ENCODE results near the gene IL1R2. TPM values are rescaled to one million over a fixed set of nuclear protein-coding genes. Genes with fewer than 3 reads are reported as not detected.

The IL1R2 gene
- polyA plus RNA-seq, 1 donor (not counting 4 experiments of a cell fraction or from before 2014, with no cell fraction given): 57.3 TPM

DNA sequence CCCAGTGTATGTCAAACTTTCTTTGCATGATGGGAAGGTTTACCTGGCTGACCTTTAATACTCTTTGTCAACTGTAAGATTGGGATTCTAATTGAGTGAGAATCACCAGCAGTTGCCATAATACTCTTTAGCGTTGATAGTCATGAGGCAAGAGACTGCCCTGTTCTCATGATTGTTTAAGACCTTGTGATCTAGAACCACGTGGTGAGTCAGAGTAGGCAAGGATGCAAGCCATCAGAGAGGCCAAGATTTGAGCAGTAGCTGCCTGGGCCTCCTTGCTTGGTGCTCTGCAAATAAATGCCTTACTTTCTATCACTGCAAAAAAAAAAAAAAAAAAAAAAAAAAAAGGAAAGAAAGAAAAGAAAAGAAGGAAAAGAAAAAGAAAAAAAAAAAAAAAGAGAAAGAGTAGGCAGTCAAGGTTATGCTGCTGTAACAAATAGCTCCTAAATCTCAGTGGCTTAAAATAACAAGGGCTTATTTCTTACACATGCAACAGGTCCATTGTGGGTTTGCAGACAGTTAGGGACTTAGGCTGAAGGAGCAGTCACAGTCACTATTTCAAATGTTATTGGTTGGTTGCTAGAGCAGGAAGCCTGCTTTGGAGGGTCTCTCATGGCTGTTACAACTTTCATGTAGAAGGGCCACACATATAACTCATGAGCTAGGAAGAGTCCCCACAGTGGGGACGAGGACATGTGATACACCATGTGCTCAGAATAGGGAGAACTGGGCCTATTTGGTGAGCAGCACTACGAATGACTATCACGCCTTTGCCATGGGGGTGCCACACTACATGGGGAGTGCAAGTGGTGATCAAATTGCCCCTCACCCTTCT is 21.7 kb downstream of the IL1R2 start:
- DNase-seq (ENCODE audit: low read depth, low spot score): no peak
- Histone ChIP-seq H3K79me2 (ENCODE audit: control insufficient read depth, insufficient read depth, low read length) (no peaks in the 10 kb centered on the region), H3K4me1 (ENCODE audit: control insufficient read depth, extremely low read depth, insufficient read depth, low read length) (peaks cover 12% of the 10 kb centered on the region), H3K9me3 (ENCODE audit: control insufficient read depth, low read depth, low read length) (peaks cover 3% of the 10 kb centered on the region), H3K4me3 (ENCODE audit: control insufficient read depth in 2 of 3, extremely low read depth in 1 of 3, insufficient read depth in 2 of 3, low read depth in 1 of 3, low read length in 3 of 3) (no peak overlapping the region), H3K27ac (ENCODE audit: control insufficient read depth, insufficient read depth, low read length) (no peak overlapping the region), H3K9ac (ENCODE audit: control insufficient read depth, extremely low read depth, insufficient read depth, low read length) (no peak overlapping the region), H3K4me2 (ENCODE audit: control insufficient read depth, extremely low read depth, insufficient read depth, low read depth, low read length) (no peak overlapping the region), H3K36me3 (ENCODE audit: control insufficient read depth in 2 of 2, extremely low read depth in 1 of 2, insufficient read depth in 2 of 2, low read length in 2 of 2) (no peaks in the 10 kb centered on the region), H4K20me1 (ENCODE audit: control insufficient read depth, extremely low read depth, insufficient read depth, low read length) (no peaks in the 10 kb centered on the region), H3K27me3 (ENCODE audit: control insufficient read depth, extremely low read depth, insufficient read depth, low read length) (no peaks in the 10 kb centered on the region), H2AFZ (ENCODE audit: control insufficient read depth, low read length) (no peak overlapping the region), H3K9me1 (ENCODE audit: control insufficient read depth, extremely low read depth, insufficient read depth, low read length) (no peaks in the 10 kb centered on the region)
- FAIRE-seq: no peak
- TF ChIP-seq CTCF (optimal IDR thresholded peaks at IDR 0.05 in 1 of 3, IDR thresholded peaks at IDR 0.05 in 1 of 3, conservative IDR thresholded peaks at IDR 0.05 in 1 of 3; ENCODE audit: extremely low read depth in 1 of 3, insufficient read depth in 2 of 3, low read length in 3 of 3): no peak
- TF ChIP-seq EZH2 (IDR thresholded peaks at IDR 0.05; ENCODE audit: low read length): no peak
- dilution Hi-C loops (cut with MboI; ENCODE audit: extremely low pct_ligation_motif_present, low sequenced_read_pairs): loop anchor here (25.0 kb wide), 1 partner anchor 149 kb away; no protein-coding TSS in a partner anchor

GRCh38 chr2:102014041-102014345 is 22.2 kb downstream of the IL1R2 start:
- dilution Hi-C loops (cut with MboI; ENCODE audit: extremely low pct_ligation_motif_present, low sequenced_read_pairs): loop anchor here (25.0 kb wide), 1 partner anchor 148 kb away; no protein-coding TSS in a partner anchor
- Histone ChIP-seq H3K79me2 (ENCODE audit: control insufficient read depth, insufficient read depth, low read length) (no peaks in the 10 kb centered on the region), H3K4me2 (ENCODE audit: control insufficient read depth, extremely low read depth, insufficient read depth, low read depth, low read length) (no peak overlapping the region), H3K9me3 (ENCODE audit: control insufficient read depth, low read depth, low read length) (peaks cover 3% of the 10 kb centered on the region), H4K20me1 (ENCODE audit: control insufficient read depth, extremely low read depth, insufficient read depth, low read length) (no peaks in the 10 kb centered on the region), H3K4me1 (ENCODE audit: control insufficient read depth, extremely low read depth, insufficient read depth, low read length) (peaks cover 12% of the 10 kb centered on the region), H3K27ac (ENCODE audit: control insufficient read depth, insufficient read depth, low read length) (no peak overlapping the region), H3K36me3 (ENCODE audit: control insufficient read depth in 2 of 2, extremely low read depth in 1 of 2, insufficient read depth in 2 of 2, low read length in 2 of 2) (no peaks in the 10 kb centered on the region), H2AFZ (ENCODE audit: control insufficient read depth, low read length) (no peak overlapping the region), H3K9me1 (ENCODE audit: control insufficient read depth, extremely low read depth, insufficient read depth, low read length) (no peaks in the 10 kb centered on the region), H3K27me3 (ENCODE audit: control insufficient read depth, extremely low read depth, insufficient read depth, low read length) (no peaks in the 10 kb centered on the region), H3K4me3 (ENCODE audit: control insufficient read depth in 2 of 3, extremely low read depth in 1 of 3, insufficient read depth in 2 of 3, low read depth in 1 of 3, low read length in 3 of 3) (no peak overlapping the region), H3K9ac (ENCODE audit: control insufficient read depth, extremely low read depth, insufficient read depth, low read length) (no peak overlapping the region)
- TF ChIP-seq CTCF (optimal IDR thresholded peaks at IDR 0.05 in 1 of 3, IDR thresholded peaks at IDR 0.05 in 1 of 3, conservative IDR thresholded peaks at IDR 0.05 in 1 of 3; ENCODE audit: extremely low read depth in 1 of 3, insufficient read depth in 2 of 3, low read length in 3 of 3): no peak
- TF ChIP-seq EZH2 (IDR thresholded peaks at IDR 0.05; ENCODE audit: low read length): no peak
- no peak for FAIRE-seq
- DNase-seq (ENCODE audit: low read depth, low spot score): no peak

All from keratinocyte (primary cell).